ENCODE measurements around the gene ERFL.
"Not testable (repeated sequence)": the region's sequence is repeated elsewhere in the genome, so short reads cannot be mapped to it uniquely, and the experiment has no call there.

Gene ERFL

DNA sequence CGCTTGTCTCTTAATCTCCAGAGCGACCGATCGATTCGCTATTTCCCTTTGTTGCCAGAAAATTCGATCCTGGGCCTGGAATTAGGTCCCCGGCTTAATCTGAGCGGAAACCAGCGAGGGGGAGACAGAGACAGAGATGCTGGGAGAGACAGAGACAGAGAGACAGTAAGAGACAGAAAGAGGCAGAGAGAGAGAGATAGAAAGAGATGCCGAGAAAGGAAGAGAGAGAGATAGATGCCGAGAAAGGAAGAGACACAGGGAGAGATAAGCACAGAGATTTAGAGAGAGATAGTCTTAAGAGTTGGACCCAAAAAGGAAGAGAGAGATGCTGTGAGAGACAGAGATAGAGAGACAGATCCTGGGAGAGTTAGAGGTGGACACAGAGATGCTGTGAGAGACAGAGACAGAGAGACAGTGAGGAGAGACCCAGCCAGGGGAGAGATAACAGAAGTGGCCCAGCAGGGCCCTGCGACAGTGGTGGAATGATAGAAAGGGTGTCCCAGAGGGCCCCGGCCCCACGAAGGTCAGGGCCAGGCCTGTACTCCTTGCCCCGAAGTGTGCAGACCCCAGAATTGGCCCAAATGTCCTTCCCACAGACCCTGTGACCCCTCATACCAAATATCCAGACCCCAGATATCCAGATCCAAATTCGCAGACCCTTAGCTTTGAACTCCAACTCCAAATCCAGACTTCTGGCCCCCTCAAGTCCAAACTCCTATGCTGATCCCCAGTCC lies 1.3 kb downstream of the ERFL start:
- DNase-seq (ENCODE audit: low read depth): no peak

DNA sequence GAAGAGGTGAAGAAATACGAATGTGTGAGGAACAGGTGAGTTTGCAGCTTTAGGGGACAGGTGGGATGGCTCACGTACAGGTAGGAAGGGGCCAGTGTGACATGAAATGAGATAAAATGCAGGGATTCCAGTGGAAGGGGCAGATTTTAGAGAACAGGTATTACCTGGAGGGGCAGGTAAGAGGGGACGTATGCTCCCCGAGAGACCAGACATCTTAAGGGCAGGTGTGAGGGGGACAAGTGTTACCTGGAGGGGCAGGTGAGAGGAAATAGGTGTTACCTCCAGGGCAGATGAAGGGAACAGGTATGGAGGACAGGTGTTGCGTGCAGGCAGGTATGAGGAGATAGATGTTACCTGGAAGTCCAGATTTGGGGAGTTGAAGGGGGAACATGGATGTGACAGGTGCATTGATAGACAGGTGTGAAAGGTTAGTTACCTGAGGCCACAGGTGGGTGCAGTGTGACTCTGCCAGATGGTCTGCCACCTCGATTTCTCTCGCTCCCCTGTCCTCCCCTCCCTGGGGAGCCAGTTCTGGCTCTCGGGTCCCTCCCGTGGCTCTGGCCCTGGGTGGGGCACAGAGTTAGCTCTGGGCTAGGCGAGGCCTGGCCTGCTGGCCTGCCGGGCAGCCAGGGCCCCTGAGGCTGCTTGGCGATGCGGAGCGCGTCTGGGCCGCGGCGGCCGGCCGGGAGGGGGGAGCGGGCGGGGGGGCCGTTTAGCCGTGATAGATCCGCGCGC lies 2.1 kb downstream of the ERFL start:
- DNase-seq (ENCODE audit: low read depth): no peak

DNA sequence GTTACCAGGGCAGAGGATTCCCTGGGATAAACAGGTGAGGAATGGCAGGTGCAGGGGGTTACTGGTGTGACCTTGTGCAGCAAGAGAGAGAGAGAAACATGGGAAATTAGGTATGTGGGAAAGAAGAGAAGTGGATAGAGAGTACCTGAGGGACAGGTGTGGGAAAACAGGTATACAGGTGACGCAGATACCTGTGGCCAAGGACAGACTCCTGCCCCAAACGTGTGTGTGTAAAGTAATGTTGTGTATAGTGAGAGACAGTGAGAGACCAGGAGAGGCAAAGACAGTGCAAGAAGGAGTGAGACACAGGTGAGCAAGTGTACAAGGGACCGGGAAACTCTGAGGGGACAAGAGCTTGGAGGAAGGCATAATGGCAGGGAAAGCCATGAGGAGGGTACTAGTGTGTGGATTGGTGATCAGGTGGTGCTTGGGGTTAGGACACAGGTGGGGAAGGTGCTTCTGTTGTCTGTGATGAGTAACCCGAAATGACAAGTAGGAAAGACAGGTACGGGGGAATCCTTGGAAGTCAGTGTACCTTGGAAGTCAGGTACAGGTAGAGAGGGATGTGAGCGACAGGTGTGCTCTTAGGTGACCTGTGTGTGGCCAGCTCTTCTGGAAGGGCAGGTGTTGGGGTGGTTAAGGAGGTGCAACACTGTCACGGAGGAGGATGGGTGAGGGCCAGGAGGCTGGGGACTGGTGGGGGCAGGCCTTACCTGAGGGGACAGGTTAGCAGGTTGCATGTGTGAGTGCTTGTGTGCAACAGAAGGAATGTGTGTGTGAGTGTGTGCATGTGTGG lies 2.8 kb downstream of the ERFL start:
- DNase-seq (ENCODE audit: low read depth): no peak

DNA sequence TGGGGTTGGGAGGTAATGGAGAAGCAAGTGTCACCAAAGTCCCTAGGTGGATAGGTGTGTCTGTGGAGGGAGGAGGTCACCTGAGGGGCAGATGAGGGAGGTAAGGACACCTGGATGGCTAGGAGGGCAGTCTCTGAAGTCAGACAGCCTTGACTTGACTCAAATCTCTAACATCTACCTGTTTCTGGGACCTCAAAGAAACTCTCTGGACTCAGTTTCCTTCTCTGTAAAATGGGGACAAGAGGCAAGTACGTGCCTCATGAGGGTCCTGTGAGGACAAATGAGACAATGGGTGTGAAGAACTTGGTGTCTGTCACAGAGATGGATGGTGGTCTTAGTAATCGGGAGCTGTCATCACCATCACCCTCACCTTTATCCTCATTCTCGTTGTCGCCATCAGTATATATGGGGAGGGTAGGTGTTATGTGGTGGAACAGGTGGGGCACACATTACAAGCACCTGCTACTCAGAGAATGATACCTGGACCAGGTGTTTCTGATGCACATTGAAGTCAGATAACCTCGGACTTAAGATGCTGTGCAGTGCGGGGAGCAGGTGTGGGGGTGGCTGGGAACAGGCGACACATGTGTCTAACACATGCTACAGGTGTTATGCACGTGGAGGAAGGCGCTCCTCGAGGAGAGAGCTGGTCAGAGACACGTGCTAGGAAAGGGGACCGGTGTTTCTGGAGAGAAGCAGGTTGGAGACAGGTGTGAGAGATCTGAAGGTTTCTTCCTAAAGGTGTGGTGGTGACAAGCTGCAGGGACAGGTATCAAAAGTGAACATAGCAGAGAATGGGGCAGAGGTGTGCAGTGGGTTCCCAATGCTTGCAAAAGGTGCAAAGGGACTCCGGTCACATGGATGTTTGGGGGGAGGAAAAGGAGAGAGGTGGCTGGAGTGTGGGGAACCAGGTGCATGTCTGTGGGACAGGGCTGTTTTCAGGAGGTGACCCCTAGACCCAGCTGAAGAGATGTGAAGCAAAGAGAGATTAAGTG lies 3.8 kb downstream of the ERFL start:
- DNase-seq (ENCODE audit: low read depth): no peak

DNA sequence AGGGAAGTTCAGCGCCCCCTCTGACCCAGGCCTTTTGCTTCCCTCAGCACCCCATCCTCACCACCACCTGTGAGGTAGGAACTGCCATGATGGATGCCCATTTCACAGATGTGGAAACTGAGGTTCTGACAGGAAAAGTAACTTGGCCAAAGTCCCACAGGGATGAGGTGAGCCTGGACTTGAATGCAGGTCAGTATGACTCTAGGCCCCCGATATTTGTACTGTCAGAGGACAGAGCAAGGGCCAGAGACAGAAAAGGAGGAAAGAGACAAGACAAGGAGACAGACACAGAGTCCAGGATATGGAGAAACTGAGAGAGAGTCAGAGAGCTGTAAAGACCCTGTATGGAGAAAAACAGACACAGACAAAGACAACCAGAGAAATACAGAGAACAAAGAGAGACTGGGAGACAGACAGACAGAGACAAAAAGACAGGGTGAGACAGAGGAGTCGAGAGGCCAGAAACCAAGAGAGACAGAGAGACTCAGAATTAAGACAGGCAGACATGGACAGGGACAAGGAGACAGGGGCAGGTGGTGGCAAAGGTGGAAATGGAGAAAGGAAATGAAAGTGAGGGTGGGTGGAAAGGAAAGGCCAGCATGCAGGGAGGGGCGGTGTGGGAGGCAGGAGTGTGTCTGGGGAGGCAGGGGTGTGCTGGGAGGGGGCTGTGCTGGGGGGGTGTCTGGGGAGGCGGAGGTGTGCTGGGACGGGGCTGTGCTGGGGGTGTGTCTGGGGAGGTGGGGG lies 5.0 kb downstream of the ERFL start:
- no peak for DNase-seq (ENCODE audit: low read depth)

DNA sequence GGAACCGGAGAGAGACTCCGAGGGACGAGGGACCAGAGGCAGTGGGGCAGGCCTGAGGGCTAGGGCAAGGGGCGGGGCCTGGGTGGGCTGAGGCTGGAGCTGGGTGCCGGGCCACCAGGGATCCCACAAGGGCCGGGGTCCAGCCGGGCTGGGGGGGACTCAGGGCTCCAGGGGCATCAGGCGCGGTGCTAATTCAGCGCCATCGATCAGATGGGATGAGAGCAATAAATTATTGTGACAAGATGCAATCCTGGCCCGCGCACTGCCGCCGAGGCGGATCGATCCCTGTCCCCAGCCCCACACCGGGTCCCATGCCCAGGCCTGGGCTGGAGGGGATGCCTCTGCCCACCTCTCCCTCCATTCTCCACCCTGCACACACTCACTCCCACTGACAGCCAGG lies 5.7 kb downstream of the ERFL start:
- DNase-seq (ENCODE audit: low read depth): no peak

DNA sequence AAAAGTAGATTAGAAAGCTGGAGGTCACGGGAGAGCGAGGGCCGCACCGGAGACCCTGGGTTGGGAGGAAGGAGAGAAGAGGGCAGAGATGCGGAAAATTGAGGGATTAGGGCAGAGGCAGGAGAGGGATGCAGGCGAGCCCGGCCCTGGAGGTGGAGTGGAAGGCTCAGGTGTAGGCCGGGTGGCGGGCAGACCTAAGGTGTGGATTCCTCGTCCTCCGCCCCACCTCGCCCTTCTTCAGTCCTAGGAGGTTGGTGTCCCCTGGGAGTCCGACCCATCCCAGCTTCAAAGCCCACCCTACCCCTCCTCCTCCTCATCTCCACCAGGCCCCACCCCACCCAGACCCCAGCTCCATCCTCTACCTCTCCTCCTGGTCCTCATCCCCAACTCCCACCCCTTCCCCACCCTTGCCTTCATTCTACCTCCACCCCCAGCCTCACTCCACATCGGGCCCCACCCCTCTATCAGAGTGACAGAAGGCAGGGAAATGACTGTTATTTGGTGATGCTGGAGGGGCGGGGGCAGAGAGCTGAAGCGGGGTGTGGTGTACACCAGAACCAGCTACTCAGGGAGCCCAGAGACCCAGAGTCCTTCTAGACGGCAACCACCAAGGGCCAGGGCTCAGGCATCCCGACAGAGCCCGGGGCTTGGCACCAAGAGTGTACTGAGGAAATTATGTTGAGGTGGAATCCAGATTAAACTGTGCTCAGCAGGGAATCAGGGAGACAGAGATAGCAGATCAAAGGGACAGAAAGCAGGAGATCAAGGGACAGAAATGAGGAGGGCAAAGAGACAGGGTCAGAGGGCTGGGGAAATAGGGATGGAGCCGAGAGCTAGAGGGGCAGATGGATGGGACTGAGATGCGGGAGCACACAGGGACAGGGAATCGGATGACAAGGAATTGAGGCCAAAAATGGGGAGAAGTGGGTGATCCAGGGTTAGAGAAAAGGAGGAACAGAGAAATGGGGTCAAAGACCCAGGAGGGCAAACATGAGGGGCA lies 6.4 kb downstream of the ERFL start:
- DNase-seq (ENCODE audit: low read depth): no peak

DNA sequence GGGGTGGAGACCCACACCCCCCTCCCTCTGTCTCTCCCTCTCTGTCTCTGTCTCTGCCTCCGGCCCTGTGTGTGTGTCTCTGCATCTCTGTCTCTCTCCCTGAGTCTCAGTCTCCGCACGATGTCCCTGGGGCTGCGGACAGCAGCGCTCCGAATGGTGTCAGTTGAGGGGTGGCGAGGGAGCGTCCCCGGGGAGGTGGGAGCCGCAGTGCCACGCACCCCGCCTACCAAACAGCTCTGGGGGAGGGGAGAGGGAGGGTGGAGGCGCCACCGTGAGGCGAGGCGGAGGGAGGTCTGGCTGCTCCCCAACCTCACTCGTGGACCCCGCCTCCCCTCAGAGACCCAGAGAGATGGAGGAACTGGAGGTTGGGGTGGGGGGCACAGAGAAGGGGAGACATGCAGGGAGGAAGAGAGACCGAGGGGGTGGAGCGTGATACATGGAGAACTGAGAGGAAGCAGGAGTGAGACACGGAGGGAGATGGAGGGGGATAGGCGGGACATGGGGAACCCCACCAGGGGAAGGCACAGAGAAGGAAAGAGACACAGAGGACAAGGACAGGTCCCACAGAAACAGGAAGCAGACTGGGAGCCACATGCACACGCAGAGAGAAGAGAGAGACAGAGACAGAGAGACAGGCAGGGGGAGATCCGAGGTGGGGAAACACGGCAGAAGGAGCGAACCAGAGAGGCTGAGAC lies 7.2 kb downstream of the ERFL start:
- DNase-seq (ENCODE audit: low read depth): no peak

DNA sequence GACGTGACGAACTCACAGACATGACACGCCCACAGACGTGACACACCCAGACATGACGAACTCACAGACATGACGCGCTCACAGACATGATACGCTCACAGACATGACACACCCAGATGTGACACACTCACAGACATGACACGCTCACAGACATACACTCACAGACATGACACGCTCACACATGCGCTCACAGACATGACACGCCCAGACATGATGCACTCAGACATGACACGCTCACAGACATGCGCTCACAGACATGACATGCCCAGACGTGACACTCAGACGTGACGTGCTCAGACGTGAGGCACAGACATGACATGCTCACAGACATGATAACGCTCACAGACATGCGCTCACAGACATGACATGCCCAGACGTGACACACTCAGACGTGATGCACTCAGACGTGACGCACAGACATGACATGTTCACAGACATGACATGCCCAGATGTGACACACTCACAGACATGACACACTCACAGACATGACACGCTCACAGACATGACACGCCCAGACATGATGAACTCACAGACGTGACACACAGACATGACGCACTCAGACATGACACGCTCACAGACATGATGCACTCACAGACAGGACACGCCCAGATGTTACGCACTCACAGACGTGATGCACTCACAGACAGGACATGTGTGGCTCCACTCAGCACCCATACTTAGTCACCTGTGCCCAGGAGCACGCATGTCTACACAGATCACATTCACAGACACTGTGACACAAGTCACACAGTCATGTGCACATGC lies 8.1 kb downstream of the ERFL start:
- no peak for DNase-seq (ENCODE audit: low read depth)

DNA sequence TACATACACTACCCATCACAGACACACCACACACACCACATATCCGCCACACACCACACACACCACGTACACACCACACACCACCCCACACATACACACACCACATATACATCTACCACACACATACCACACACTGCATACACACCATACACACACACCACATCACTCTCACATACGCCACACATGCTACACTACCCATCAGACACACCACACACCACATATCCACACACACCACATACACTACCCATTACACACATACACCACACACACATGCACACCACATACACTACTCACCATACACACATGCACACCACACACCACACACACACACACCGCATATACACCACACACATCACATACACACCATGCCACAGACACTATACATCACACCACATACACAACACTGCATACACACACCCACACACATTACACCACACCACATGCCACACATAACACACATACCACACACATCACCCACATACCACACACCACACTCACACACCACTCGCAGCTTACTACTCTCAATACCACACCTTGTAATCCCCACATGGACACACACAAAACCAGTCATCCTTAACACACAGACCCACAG lies 9.5 kb downstream of the ERFL start:
- DNase-seq (ENCODE audit: low read depth): no peak

DNA sequence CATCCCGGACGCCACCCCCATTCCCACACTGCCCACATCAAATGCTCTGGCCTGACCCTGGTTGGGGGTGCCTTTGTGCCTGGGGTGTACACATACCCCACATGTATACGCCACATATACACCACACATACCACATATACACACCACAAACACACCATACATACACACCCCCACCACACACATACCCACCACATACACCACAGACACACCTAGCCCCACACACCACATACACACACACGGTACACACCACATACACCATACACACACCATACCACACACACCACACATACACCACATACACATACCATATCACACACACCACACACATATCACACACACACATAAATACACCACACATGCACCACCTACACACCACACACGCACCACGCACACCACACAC lies 10.2 kb downstream of the ERFL start:
- DNase-seq (ENCODE audit: low read depth): no peak

DNA sequence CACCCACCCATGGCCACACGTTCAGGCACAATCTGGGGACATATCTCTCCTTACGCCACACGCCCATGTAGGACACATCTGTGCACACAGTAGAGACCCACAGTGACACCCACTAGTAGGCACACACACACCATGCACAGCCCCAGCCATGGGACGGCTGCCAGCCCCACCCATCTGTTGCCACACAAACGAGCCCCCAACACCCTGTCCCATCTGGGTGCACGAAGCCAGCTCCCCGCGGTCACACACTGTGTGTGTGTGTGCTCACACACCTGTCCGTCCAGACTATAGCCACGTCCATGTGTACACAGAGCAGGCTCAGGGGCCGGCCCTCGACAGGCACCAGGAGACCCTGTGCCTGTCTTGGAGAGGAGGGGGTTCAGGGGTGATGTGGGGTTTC lies 10.6 kb downstream of the ERFL start:
- no peak for DNase-seq (ENCODE audit: low read depth)

DNA sequence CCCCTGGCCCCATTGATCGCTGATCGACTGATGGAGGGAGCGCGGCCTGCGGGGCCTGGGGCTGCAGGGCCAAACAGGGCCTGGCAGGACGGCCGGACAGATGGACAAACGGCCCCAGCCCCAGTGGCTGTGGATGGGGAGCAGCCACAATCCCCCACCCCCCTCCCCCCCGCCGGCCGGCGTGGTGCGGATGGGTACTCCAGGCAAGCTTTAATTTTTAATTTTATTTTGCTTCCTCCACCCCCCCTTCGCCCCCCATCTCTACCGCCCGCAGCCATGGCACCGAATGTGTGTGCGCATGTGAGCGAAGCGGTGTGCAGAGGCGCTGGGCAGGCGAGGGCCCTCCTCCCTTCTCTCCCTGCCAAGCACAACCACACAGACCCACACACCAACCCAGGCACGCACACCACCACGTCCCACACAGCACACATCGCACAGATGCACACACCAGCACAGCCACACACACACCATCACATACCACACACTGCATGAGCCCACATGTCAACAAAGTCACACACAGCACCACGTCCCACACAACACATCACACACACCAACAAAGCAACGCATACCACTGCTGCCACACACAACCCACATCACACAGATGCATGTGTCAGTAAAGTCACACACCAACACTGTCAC lies 12.4 kb downstream of the ERFL start:
- no peak for DNase-seq (ENCODE audit: low read depth)

DNA sequence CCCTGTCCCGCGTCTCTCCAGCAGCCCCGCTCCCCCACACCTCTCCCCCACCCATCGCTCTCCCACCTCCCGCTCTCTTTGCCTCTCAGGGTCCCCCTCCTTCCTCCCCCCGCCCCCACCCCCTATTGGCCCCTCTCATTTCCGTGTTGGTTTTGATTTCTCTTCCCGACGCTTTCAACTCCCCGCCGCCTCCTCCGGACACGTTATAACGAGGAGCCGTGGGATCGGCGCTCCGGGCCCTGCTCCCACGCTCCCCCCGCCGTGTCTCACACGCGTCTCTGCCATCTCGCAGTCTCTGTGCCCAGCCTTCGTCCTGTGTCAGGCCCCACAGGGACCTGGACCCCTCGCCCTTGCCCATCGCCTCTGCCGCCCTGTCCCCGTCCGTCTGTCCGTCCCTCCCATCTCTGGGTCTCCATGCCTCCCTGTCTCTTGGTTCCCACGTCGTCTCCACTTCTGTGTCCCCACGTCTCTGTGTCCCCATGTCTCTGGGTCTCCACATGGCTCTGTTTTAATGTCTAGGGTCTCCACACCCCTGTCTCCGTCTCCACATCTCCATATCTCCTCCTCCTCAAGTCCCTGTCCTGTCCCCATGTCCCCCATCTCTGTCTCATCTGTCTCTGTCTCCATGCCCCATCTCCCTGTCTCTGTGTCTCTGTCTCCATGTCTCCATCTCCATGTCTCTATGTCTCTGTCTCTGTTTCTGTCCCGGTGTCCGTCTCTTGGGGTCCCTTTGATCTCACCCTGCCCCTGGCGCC lies 13.1 kb downstream of the ERFL start:
- no peak for DNase-seq (ENCODE audit: low read depth)

DNA sequence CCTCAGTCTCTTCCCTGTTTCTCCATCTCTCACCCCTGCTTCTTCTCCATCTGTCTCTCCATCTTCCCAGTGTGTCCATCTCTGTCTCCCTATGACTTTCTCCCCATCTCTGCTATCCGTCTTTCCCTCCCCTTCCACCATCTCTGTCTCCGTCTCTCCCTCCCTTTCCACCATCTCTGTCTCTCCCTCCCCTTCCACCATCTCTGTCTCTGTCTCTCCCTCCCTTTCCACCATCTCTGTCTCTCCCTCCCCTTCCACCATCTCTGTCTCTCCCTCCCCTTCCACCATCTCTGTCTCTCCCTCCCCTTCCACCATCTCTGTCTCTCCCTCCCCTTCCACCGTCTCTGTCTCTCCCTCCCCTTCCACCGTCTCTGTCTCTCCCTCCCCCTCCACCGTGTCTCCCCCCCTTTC lies 13.8 kb downstream of the ERFL start:
- not testable (repeated sequence) for DNase-seq (ENCODE audit: low read depth)

DNA sequence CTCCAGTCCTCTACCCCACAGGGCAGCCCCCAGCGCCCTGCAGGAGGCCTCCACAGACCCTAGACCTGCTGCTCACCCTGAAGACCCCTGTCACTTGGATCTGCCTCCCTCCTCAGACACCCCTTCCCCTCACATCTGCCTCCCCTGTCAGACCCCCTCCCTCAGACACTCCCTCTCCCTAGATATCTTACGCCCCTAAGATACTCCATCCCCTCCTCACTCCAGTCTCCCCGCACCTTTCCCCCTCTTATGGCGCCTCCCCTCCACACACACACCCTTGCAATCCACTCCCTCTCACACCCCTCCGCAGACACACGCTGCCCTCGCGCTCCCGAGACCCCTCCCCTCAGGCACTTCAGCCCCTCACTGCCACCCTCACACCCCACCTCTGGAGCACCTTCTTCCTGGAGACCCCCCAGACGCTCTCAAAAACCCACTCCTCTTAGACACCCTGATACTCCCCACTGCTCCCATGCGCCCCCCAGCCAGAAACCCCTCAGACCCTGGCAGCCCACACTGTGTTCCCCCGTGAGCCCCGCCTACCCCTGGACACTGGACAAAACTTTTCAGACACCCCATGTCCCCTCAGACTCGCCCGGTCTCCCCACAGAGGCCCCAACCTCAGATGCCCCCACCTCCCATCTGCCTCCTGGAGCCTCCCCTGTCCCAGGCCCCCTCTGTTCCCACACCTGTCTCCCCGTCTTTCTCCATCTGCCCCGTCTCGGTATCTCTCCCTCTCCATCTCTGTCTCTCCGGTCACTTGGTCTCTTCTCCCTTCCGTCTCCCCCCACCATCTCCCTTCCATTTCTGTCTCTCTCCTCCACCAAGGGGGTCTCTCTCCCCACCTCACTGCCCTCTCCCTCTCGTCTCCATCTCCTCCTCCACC lies 14.5 kb downstream of the ERFL start:
- no peak for DNase-seq (ENCODE audit: low read depth)
